HG02981 (cell line): ENCODE data around the gene PRPF6.

Experiments
- ATAC-seq: cut with Tn5 transposase; IDR thresholded peaks from one replicate; pipeline ENCODE4 v1.9.1; 2021; ENCODE audit warnings: mild to moderate bottlenecking, moderate library complexity; ENCODE audit not compliant: unreplicated experiment

Gene PRPF6

GRCh38 chr20:64074963-64075362, 94.0 kb downstream of the PRPF6 start:
- ATAC-seq: no peak

DNA sequence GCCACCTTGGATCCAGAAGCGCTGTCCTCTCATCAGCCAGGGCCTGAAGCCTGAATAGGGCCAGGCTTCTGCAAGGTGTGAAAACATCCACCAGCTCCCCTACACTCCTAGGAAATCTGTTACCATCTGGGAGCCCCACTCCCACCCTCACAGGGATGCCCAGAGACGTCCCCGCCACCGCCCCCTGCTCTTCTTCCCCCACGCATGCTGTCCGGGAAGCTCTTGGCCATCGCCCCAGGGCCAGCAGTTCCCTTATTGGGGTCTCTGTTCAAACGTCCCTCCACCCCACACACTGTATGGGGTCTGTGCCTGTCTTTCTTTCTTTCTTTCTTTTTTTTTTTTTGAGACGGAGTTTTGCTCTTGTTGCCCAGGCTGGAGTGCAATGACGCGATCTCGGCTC, 94.6 kb downstream of the PRPF6 start:
- ATAC-seq: no peak

- no peak for ATAC-seq
These were observed 95.4 kb downstream of the PRPF6 start for GRCh38 chr20:64076061-64076997.

DNA sequence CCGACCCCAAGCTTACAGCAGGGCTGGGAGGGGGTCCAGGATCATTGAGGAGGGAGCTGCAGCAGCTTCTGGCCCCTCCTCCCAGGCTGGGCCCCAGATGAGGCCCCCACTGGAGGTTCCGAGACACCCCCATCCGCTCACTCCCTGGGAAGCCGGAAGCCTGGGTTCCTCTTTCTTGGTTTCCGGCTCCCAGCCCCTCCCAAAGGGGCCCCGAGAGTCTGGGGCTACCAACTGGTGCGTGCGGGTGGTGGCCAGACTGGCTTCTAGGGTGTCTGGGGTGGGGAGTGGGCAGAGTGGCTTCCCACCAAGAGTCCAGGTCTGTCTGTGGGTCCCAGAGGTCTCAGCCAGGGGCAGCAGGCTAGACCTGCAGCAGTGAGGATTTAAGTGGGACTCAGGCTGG, 96.2 kb downstream of the PRPF6 start:
- ATAC-seq: no peak

GRCh38 chr20:64077541-64077875, 96.6 kb downstream of the PRPF6 start:
- ATAC-seq: no peak

- ATAC-seq: no peak
These were observed 97.1 kb downstream of the PRPF6 start for GRCh38 chr20:64077876-64078551.

GRCh38 chr20:64078934-64079272, 98.0 kb downstream of the PRPF6 start:
- no peak for ATAC-seq

- peak; percentile 40 for ATAC-seq
These were observed 98.5 kb downstream of the PRPF6 start, which contains the start of gene RGS19 for GRCh38 chr20:64079273-64080012. RGS19 (minus strand) TSS chr20:64079518; CDS start chr20:64076886, 2,632 bp downstream.

- ATAC-seq: no peak
These were observed 99.3 kb downstream of the PRPF6 start, which contains the start of gene OPRL1 for GRCh38 chr20:64080013-64080812. OPRL1 (plus strand) TSS chr20:64080082; CDS start chr20:64092721, 12,639 bp downstream.

DNA sequence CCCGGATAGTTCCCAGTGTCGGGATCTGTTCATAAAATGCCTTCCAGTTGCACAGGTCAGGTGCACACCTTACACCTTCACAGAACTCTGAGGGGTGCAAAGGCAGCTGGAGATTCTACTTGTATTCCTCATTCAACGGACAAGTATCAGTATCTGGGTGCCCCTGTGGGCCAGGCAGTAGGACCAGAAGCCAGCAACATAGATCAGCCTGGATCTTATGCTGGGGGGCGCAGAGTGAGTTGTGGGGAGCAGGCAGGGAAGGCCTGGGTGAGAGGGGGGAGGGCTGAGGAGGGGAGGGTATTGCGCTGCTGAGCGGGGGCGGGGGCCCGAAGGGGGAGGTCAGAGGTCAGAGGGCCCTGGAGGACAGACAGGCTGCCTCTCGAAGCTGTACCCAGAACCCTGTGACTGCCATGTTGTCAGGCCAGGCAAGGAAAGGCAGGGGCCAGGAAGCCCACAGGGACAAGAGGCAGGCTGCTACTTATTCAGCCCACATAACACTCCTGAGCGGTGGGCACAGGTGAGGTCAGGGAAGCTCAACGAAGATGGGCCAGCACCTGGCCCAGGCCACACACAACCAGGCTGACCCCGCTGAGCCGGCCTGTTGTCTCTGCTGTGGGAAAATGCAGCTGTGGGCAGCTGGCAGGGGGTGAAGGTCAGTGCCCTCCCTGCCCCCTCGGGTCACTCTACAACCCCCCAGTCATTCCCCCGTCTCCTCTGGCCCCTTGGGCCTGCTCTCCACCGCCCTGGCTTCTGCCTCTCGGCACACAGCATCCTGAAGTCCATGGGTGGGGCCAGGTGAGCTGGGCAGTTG, 100.1 kb downstream of the PRPF6 start:
- ATAC-seq: no peak

- no peak for ATAC-seq
These were observed 100.7 kb downstream of the PRPF6 start for GRCh38 chr20:64081624-64081964.

DNA sequence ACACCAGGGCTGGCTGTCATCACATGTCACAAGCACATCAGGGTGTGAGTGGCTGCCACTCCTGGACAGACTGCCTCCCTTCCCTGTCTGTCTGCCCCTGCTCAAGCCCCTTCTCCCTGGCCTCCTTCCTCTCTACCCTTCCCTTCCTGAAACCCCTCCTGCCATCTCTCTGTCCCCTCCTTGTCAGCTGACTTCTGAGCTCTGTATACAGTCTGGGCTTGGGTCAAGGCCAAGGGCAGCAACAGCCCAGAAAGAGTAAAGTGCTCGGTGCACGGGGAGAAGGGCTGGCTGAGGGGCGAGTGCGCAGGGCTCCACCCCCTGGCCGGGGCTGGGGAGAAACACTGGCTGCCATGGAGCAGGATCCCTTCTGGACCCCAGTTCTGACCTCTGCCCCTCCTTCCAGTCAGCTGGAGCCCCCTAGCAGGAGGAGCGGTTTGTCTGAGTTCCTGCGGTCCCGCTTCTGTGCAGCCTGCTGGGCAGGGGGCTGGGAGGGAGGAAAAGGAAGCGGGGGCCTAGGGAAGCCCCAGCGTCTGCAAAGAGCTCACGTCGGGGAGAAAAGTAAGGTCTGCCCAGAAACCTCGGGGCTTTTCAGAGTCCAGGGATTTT, 101.3 kb downstream of the PRPF6 start:
- no peak for ATAC-seq
